Ovary (tissue), 9 donors: Measurements from ENCODE around the gene KCNA5. TPM values are rescaled to one million over a fixed set of nuclear protein-coding genes. Genes with fewer than 3 reads are reported as not detected.

ENCODE experiments used
- DNase-seq, 5 donors: peaks; one replicate each; pipeline ENCODE4 v3.0.0-alpha.2; 2019 to 2020
- H3K27ac ChIP-seq, 2 donors: fragments of 200-600 bp; one replicate each; pipeline versions ENCODE4 v1.5.1 to v1.8.0; 2019 to 2022
- H3K27me3 ChIP-seq: fragments of 200-600 bp; one replicate; pipeline ENCODE4 v1.8.0; 2022
- H3K36me3 ChIP-seq: fragments of 200-600 bp; sonication (generic); one replicate; pipeline ENCODE4 v1.5.1; 2019
- H3K4me1 ChIP-seq: one replicate; pipeline ENCODE4 v1.8.1; 2013; ENCODE audit warnings: mild to moderate bottlenecking, moderate library complexity; ENCODE audit not compliant: insufficient read depth
- H3K4me3 ChIP-seq: fragments of 200-600 bp; sonication (generic); one replicate; pipeline ENCODE4 v1.5.1; 2017
- H3K9me3 ChIP-seq, 2 donors: fragments of 200-600 bp in 1 of 2; sonication (generic) in 1 of 2; one replicate each; pipeline versions ENCODE4 v1.5.1 to v1.8.1; 2013 to 2019; ENCODE audit warnings: mild to moderate bottlenecking in 1 of 2, moderate library complexity in 1 of 2
- CTCF ChIP-seq, 3 donors: fragments of 450-650 bp in 2 of 3; fragments of 200-600 bp in 1 of 3; IDR thresholded peaks; one replicate each; pipeline versions ENCODE4 v1.5.1 to v1.8.0; 2016 to 2022; ENCODE audit warnings: antibody characterized with exemption in 3 of 3, mild to moderate bottlenecking in 1 of 3
- EP300 ChIP-seq: sonication (generic); formaldehyde crosslinking; IDR thresholded peaks from one replicate; pipeline ENCODE4 v1.6.1; 2017; ENCODE audit warnings: antibody characterized with exemption
- POLR2A ChIP-seq: fragments of 450-650 bp; IDR thresholded peaks from one replicate; pipeline ENCODE4 v1.6.1; 2017; ENCODE audit warnings: antibody characterized with exemption, mild to moderate bottlenecking, moderate library complexity
- WGBS, 3 donors: extraction: QIAGEN DNeasy Blood & Tissue Kit in 1 of 3; methylation state at CpG; one replicate each; pipeline versions ENCODE4 v1.1.5 to v1.1.7; 2013 to 2017; 5-methylcytosine and 5-hydroxymethylcytosine counted together
- intact Hi-C, 4 donors: fragments of 100-400 bp; cut with DNase I; formaldehyde crosslinking; loops; one replicate each; pipeline versions ENCODE4 v1.11.0 to v1.15.1; 2022 to 2023
- polyA plus RNA-seq, 2 donors: library from polyadenylated mRNA; stranded (reverse); fragments of 200-250 nt in 1 of 2; fragments of 350-450 nt in 1 of 2; fragmentation: Illumina TruSeq in 1 of 2; extraction: RNeasy Lipid Tissue Mini Kit (QIAGEN cat#74804) in 1 of 2; gene quantifications; one replicate each; pipeline ENCODE4 v1.2.3, GENCODE V29; 2013 to 2014
- total RNA-seq, 7 donors: library from RNA; depleted of rRNA in 2 of 7; stranded (reverse); fragments of >200 nt in 2 of 7; fragmentation: NEBNext Ultra II Directional in 3 of 7; extraction: Animal tissue kit (Norgen Biotek cat#: 25700) in 3 of 7; gene quantifications; one replicate each; pipeline versions ENCODE4 v1.1.0 to v1.2.4, GENCODE V29; 2016 to 2023
- donor health status: DM: no; HTN: no; CAD: no; lungs with moderate emphysema.
- donor health status: DM: no; HTN: no; CAD: no.
- donor health status: Bipolar disorder and iron deficiency.
- donor health status: DM: yes; HTN: yes; CAD: no.
- donor health status: DM: no; HTN: no; CAD: no.
- donor health status: DM: yes; HTN: yes; CAD: no.

KCNA5 gene
- total and polyA plus RNA-seq, 9 donors: 0.34 to 3.5 (median 0.74) TPM

GRCh38 chr12:5015711-5016492 lies 27.8 kb upstream of the KCNA5 start:
- H3K27ac ChIP-seq: no peak overlapping the region
- no peak overlapping the region for H3K4me3 ChIP-seq
- 86 to 88% (median 88%) methylated on average over 12 of the region's 12 CpGs for WGBS, 3 donors
- H3K27me3 ChIP-seq: no peaks in the 10 kb centered on the region
- no peaks in the 10 kb centered on the region for H3K36me3 ChIP-seq
- TF ChIP-seq POLR2A (no peak), CTCF (IDR thresholded peaks at IDR 0.05) (no peak), EP300 (no peak)
- intact Hi-C loops: loop anchor here in 1 of 4 donors (5.0 kb wide), 1 partner anchor 71 kb away; no protein-coding TSS in a partner anchor
- DNase-seq: no peak
- H3K4me1 ChIP-seq: no peaks in the 10 kb centered on the region
- H3K9me3 ChIP-seq: no peaks in the 10 kb centered on the region

GRCh38 chr12:5016526-5016925 lies 27.2 kb upstream of the KCNA5 start:
- DNase-seq: no peak
- intact Hi-C loops: loop anchor here in 1 of 4 donors (5.0 kb wide), 1 partner anchor 71 kb away; no protein-coding TSS in a partner anchor
- Histone ChIP-seq H3K4me3 (no peak overlapping the region), H3K4me1 (no peaks in the 10 kb centered on the region), H3K27me3 (no peaks in the 10 kb centered on the region), H3K27ac (no peak overlapping the region), H3K36me3 (no peaks in the 10 kb centered on the region), H3K9me3 (no peaks in the 10 kb centered on the region)
- 25 to 36% (median 33%) methylated on average over 5 of the region's 5 CpGs for WGBS, 3 donors
- TF ChIP-seq EP300: no peak
- no peak for TF ChIP-seq CTCF (IDR thresholded peaks at IDR 0.05)
- no peak for TF ChIP-seq POLR2A

GRCh38 chr12:5017638-5018348 lies 25.9 kb upstream of the KCNA5 start:
- DNase-seq: no peak
- no peaks in the 10 kb centered on the region for H3K4me1 ChIP-seq
- intact Hi-C loops: loop anchor here in 1 of 4 donors (5.0 kb wide), 1 partner anchor 70 kb away; no protein-coding TSS in a partner anchor
- no peaks in the 10 kb centered on the region for H3K36me3 ChIP-seq
- H3K4me3 ChIP-seq: no peak overlapping the region
- TF ChIP-seq CTCF (IDR thresholded peaks at IDR 0.05) (no peak), EP300 (no peak), POLR2A (no peak)
- no peaks in the 10 kb centered on the region for H3K27me3 ChIP-seq
- H3K9me3 ChIP-seq: no peaks in the 10 kb centered on the region
- H3K27ac ChIP-seq: no peak overlapping the region
- 77 to 81% (median 79%) methylated on average over 24 of the region's 24 CpGs for WGBS, 3 donors

GRCh38 chr12:5018677-5019076 lies 25.0 kb upstream of the KCNA5 start:
- no peaks in the 10 kb centered on the region for H3K36me3 ChIP-seq
- 56 to 84% (median 77%) methylated on average over 3 of the region's 3 CpGs for WGBS, 3 donors
- H3K4me3 ChIP-seq: no peak overlapping the region
- TF ChIP-seq POLR2A: no peak
- TF ChIP-seq CTCF (IDR thresholded peaks at IDR 0.05): no peak
- no peak for TF ChIP-seq EP300
- DNase-seq: no peak
- intact Hi-C loops: loop anchor here in 1 of 4 donors (5.0 kb wide), 1 partner anchor 69 kb away; no protein-coding TSS in a partner anchor
- no peaks in the 10 kb centered on the region for H3K4me1 ChIP-seq
- no peak overlapping the region for H3K27ac ChIP-seq
- H3K27me3 ChIP-seq: no peaks in the 10 kb centered on the region
- H3K9me3 ChIP-seq: no peaks in the 10 kb centered on the region
